ENCODE measurements around the gene RNF115. TPM values are rescaled to one million over a fixed set of nuclear protein-coding genes. Genes with fewer than 3 reads are reported as not detected.

RNF115 gene
- total RNA-seq, 1 experiment from 2014 or later = 17.5 TPM

DNA sequence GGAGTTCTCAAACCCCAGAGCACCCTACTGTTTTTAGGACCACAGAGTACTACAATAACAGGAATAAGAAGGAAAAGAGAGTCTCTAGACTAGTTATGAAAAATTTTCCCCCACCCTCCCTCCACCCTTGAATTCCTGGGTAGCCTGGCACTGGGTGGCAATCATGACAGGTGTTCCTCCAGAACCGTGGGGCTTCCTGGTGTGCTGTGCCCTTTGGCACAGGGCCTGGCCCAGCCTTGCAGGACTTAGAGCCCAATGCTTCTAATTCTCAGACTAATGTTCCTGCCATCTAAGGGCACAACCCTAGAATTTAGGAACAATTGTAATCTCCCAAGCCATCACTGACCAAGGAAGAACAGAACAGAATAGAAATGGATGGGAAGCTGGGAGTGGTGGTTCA lies 106.1 kb downstream of the RNF115 start:
- H3K4me3 ChIP-seq (ENCODE audit: low read depth, low read length) = no peak overlapping the region

DNA sequence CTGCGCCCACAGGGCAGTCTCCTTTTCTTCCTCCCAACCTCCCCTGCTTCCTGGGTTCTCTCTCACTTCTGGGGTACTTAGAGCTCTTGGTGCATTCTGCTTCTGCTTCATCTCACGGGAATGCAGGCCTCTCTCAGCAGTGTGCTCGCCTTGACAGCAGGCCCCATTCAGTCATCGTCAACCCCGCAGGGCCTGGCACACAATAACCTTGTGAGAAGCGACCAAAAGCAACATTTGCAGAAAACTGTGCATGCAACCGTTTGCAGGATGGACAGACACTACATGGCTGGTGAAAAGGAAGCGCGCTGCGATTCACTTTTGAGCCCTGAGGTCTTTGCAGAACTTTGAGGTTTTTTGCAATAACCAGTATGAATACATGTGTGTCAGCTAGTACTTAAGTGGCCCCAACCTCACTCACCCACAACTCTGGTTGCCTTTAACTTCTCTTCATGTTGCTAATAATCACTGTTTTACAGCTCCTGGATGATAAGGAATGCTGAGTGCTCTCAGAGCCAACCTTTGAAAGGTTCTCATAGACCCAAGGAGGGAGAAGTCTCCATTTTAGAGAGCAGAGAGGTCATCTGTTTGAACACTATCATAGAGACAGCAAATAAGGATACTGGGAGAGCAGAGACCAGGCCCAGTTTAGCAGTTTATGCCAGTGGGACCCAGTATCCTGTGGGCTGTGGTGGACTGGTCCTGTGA lies 107.1 kb downstream of the RNF115 start:
- Histone ChIP-seq H3K36me3 (ENCODE audit: control insufficient read depth, insufficient read depth, low read length) (no peaks in the 10 kb centered on the region), H3K9me3 (no peaks in the 10 kb centered on the region), H3K27me3 (replicated peaks; ENCODE audit: control insufficient read depth, insufficient read depth, low read length) (no peaks in the 10 kb centered on the region), H3K4me3 (ENCODE audit: low read depth, low read length) (no peak overlapping the region), H3K4me1 (peaks cover 66% of the 10 kb centered on the region)
- Mint-ChIP-seq H3K27me3 (ENCODE audit: insufficient read depth, unreplicated experiment) (no peaks in the 10 kb centered on the region), H3K9me3 (ENCODE audit: unreplicated experiment) (no peaks in the 10 kb centered on the region), H3K4me1 (ENCODE audit: low read depth, unreplicated experiment) (peaks cover 57% of the 10 kb centered on the region), H3K4me3 (ENCODE audit: unreplicated experiment) (no peak overlapping the region), H3K27ac (ENCODE audit: unreplicated experiment) (no peak overlapping the region), H3K36me3 (ENCODE audit: insufficient read depth, unreplicated experiment) (peaks cover 10% of the 10 kb centered on the region)
- POLR2A ChIA-PET = interaction anchor here (0.6 kb wide), 2 partner anchors 9 to 11 kb away, joined by 3 to 4 read pairs; no protein-coding TSS in a partner anchor
- no TSS peak for BruUV-seq (replicated peaks)
- TF ChIP-seq CTCF (IDR thresholded peaks at IDR 0.05; ENCODE audit: insufficient read depth in 1 of 2, low read depth in 1 of 2, low read length in 1 of 2, severe bottlenecking in 1 of 2, unreplicated experiment in 1 of 2) = no peak
- CTCF ChIA-PET = interaction anchor here (1.4 kb wide), 1 partner anchor 9 kb away, joined by 5 read pairs; the partner anchor contains the start of gene PDZK1
- no peak for DNase-seq
- intact Hi-C loops (cut with micrococcal nuclease; ENCODE audit: unreplicated experiment) = no loop called here

More for the DNA sequence above, 106.1 kb downstream of the RNF115 start:
- no peak for TF ChIP-seq CTCF (IDR thresholded peaks at IDR 0.05; ENCODE audit: insufficient read depth in 1 of 2, low read depth in 1 of 2, low read length in 1 of 2, severe bottlenecking in 1 of 2, unreplicated experiment in 1 of 2)
- H3K9me3 Mint-ChIP-seq (ENCODE audit: unreplicated experiment) = no peaks in the 10 kb centered on the region
- DNase-seq = no peak
- H3K4me1 Mint-ChIP-seq (ENCODE audit: low read depth, unreplicated experiment) = peaks cover 59% of the 10 kb centered on the region
- H3K4me3 Mint-ChIP-seq (ENCODE audit: unreplicated experiment) = no peak overlapping the region
- Histone ChIP-seq H3K4me1 (peaks cover 55% of the 10 kb centered on the region), H3K36me3 (ENCODE audit: control insufficient read depth, insufficient read depth, low read length) (no peaks in the 10 kb centered on the region), H3K9me3 (no peaks in the 10 kb centered on the region), H3K27me3 (replicated peaks; ENCODE audit: control insufficient read depth, insufficient read depth, low read length) (no peaks in the 10 kb centered on the region)
- no peak overlapping the region for H3K27ac Mint-ChIP-seq (ENCODE audit: unreplicated experiment)
- intact Hi-C loops (cut with micrococcal nuclease; ENCODE audit: unreplicated experiment) = no loop called here
- ChIA-PET CTCF (no interaction called here), POLR2A (no interaction called here)
- BruUV-seq (replicated peaks) = no TSS peak
- no peaks in the 10 kb centered on the region for H3K27me3 Mint-ChIP-seq (ENCODE audit: insufficient read depth, unreplicated experiment)
- H3K36me3 Mint-ChIP-seq (ENCODE audit: insufficient read depth, unreplicated experiment) = peaks cover 7% of the 10 kb centered on the region

- intact Hi-C loops (cut with micrococcal nuclease; ENCODE audit: unreplicated experiment) = no loop called here
- peaks cover 62% of the 10 kb centered on the region for H3K4me1 Mint-ChIP-seq (ENCODE audit: low read depth, unreplicated experiment)
- Histone ChIP-seq H3K27me3 (replicated peaks; ENCODE audit: control insufficient read depth, insufficient read depth, low read length) (no peaks in the 10 kb centered on the region), H3K9me3 (no peaks in the 10 kb centered on the region), H3K4me1 (peaks cover 70% of the 10 kb centered on the region), H3K4me3 (ENCODE audit: low read depth, low read length) (no peak overlapping the region), H3K36me3 (ENCODE audit: control insufficient read depth, insufficient read depth, low read length) (no peaks in the 10 kb centered on the region)
- no peak for TF ChIP-seq CTCF (IDR thresholded peaks at IDR 0.05; ENCODE audit: insufficient read depth in 1 of 2, low read depth in 1 of 2, low read length in 1 of 2, severe bottlenecking in 1 of 2, unreplicated experiment in 1 of 2)
- CTCF ChIA-PET = interaction anchor here (0.6 kb wide), 2 partner anchors 12 to 42 kb away, joined by 3 read pairs; no protein-coding TSS in a partner anchor
- H3K27ac Mint-ChIP-seq (ENCODE audit: unreplicated experiment) = peak overlapping the region; percentile 74
- no TSS peak for BruUV-seq (replicated peaks)
- DNase-seq = peak; percentile 51 to 66
- POLR2A ChIA-PET = interaction anchor here (0.7 kb wide), 1 partner anchor 11 kb away, joined by 4 read pairs; no protein-coding TSS in a partner anchor
- H3K9me3 Mint-ChIP-seq (ENCODE audit: unreplicated experiment) = no peaks in the 10 kb centered on the region
- no peak overlapping the region for H3K4me3 Mint-ChIP-seq (ENCODE audit: unreplicated experiment)
- H3K27me3 Mint-ChIP-seq (ENCODE audit: insufficient read depth, unreplicated experiment) = no peaks in the 10 kb centered on the region
- H3K36me3 Mint-ChIP-seq (ENCODE audit: insufficient read depth, unreplicated experiment) = peaks cover 14% of the 10 kb centered on the region
Measured at GRCh38 chr1:145714524-145715111, 109.3 kb downstream of the RNF115 start.

Measured in Caco-2 (cell line).